ENCODE data around the gene MIA2. TPM values are rescaled to one million over a fixed set of nuclear protein-coding genes. Genes with fewer than 3 reads are reported as not detected.
"Not testable (repeated sequence)": the region's sequence is repeated elsewhere in the genome, so short reads cannot be mapped to it uniquely, and the experiment has no call there.

Gene MIA2
- total and polyA plus RNA-seq, 7 donors, result 10.6 to 29.1 (median 18.3) TPM

GRCh38 chr14:39289523-39289922 lies 55.8 kb downstream of the MIA2 start:
- no peak for TF ChIP-seq CTCF (IDR thresholded peaks at IDR 0.05)
- DNase-seq, result no peak
- no peaks in the 10 kb centered on the region for H3K27me3 ChIP-seq (ENCODE audit: insufficient read depth in 3 of 3, low read length in 2 of 3)
- no peak overlapping the region for H3K27ac ChIP-seq
- 67 to 92% (median 90%) methylated on average over 1 of the region's 1 CpG for WGBS, 3 donors
- ATAC-seq, result no peak
- H3K9me3 ChIP-seq, result no peaks in the 10 kb centered on the region
- no peak overlapping the region for H3K4me3 ChIP-seq
- H3K4me1 ChIP-seq, result no peaks in the 10 kb centered on the region
- peaks cover 5 to 42% of the 10 kb centered on the region in 2 donors for H3K36me3 ChIP-seq (ENCODE audit: insufficient read depth in 1 of 2, low read depth in 1 of 2)
- intact Hi-C loops (cut with DNase I), result no loop called here

- H3K36me3 ChIP-seq (ENCODE audit: insufficient read depth in 1 of 2, low read depth in 1 of 2), result peaks cover 9 to 64% of the 10 kb centered on the region in 2 donors
- no peaks in the 10 kb centered on the region for H3K27me3 ChIP-seq (ENCODE audit: insufficient read depth in 3 of 3, low read length in 2 of 3)
- TF ChIP-seq CTCF (IDR thresholded peaks at IDR 0.05), result no peak
- ATAC-seq (no peak), DNase-seq (no peak)
- WGBS, 3 donors, result 92 to 98% (median 97%) methylated on average over 4 of the region's 4 CpGs
- no peak overlapping the region for H3K4me3 ChIP-seq
- H3K27ac ChIP-seq, result no peak overlapping the region
- no peaks in the 10 kb centered on the region for H3K9me3 ChIP-seq
- intact Hi-C loops (cut with DNase I), result no loop called here
- no peaks in the 10 kb centered on the region for H3K4me1 ChIP-seq
These were observed 58.0 kb downstream of the MIA2 start for GRCh38 chr14:39291701-39292100.

GRCh38 chr14:39293629-39294028 lies 59.9 kb downstream of the MIA2 start:
- WGBS, 3 donors, result 95 to 100% (median 100%) methylated on average over 2 of the region's 2 CpGs

GRCh38 chr14:39300389-39300788 lies 66.7 kb downstream of the MIA2 start:
- DNase-seq; ATAC-seq; H3K9me3 ChIP-seq; H3K4me3 ChIP-seq; H3K4me1 ChIP-seq; H3K27ac ChIP-seq; intact Hi-C loops (cut with DNase I); H3K27me3 ChIP-seq (ENCODE audit: insufficient read depth in 3 of 3, low read length in 2 of 3): not testable (repeated sequence)
- WGBS, 3 donors, result 88 to 97% (median 91%) methylated on average over 3 of the region's 3 CpGs
- H3K36me3 ChIP-seq (ENCODE audit: insufficient read depth in 1 of 2, low read depth in 1 of 2), result peaks cover 0 to 78% of the 10 kb centered on the region in 2 donors

More at GRCh38 chr14:39293629-39294028, 59.9 kb downstream of the MIA2 start:
- Histone ChIP-seq H3K4me1 (no peaks in the 10 kb centered on the region), H3K27ac (no peak overlapping the region), H3K36me3 (ENCODE audit: insufficient read depth in 1 of 2, low read depth in 1 of 2) (peaks cover 9 to 72% of the 10 kb centered on the region in 2 donors), H3K4me3 (no peak overlapping the region), H3K27me3 (ENCODE audit: insufficient read depth in 3 of 3, low read length in 2 of 3) (no peaks in the 10 kb centered on the region), H3K9me3 (no peaks in the 10 kb centered on the region)
- TF ChIP-seq CTCF (IDR thresholded peaks at IDR 0.05), result no peak
- DNase-seq (no peak), ATAC-seq (no peak)
- intact Hi-C loops (cut with DNase I), result no loop called here

GRCh38 chr14:39302124-39302810 lies 68.6 kb downstream of the MIA2 start:
- ATAC-seq, result peak; percentile 27 to 79 (median 43)
- TF ChIP-seq CTCF (IDR thresholded peaks at IDR 0.05), result no peak
- Histone ChIP-seq H3K9me3 (no peaks in the 10 kb centered on the region), H3K27me3 (ENCODE audit: insufficient read depth in 3 of 3, low read length in 2 of 3) (no peaks in the 10 kb centered on the region), H3K4me1 (no peaks in the 10 kb centered on the region), H3K36me3 (ENCODE audit: insufficient read depth in 1 of 2, low read depth in 1 of 2) (peaks cover 0 to 60% of the 10 kb centered on the region in 2 donors), H3K4me3 (no peak overlapping the region), H3K27ac (peak overlapping the region; percentile 6)
- intact Hi-C loops (cut with DNase I), result no loop called here
- no peak for DNase-seq
- WGBS, 3 donors, result 70 to 89% (median 76%) methylated on average over 4 of the region's 4 CpGs
